Colonic mucosa (tissue), 4 donors: ENCODE measurements around the gene HERC2. TPM values are rescaled to one million over a fixed set of nuclear protein-coding genes. Genes with fewer than 3 reads are reported as not detected.

Experiments used
- DNase-seq: peaks from one replicate; pipeline ENCODE4 v3.0.0-alpha.2; 2020
- H3K27ac ChIP-seq: fragments of 200-600 bp; one replicate; pipeline ENCODE4 v1.8.0; 2021
- H3K27me3 ChIP-seq: fragments of 200-600 bp; one replicate; pipeline ENCODE4 v1.8.0; 2021
- H3K36me3 ChIP-seq: fragments of 200-600 bp; one replicate; pipeline ENCODE4 v1.8.0; 2021
- H3K4me1 ChIP-seq: fragments of 200-600 bp; one replicate; pipeline ENCODE4 v1.8.0; 2021; ENCODE audit warnings: mild to moderate bottlenecking
- H3K4me3 ChIP-seq: fragments of 200-600 bp; one replicate; pipeline ENCODE4 v1.8.0; 2021
- H3K9ac ChIP-seq, 2 donors: one replicate each; pipeline ENCODE4 v1.7.0; 2013; ENCODE audit warnings: control low read depth in 2 of 2, low read depth in 2 of 2, low read length in 2 of 2
- H3K9me3 ChIP-seq: fragments of 200-600 bp; one replicate; pipeline ENCODE4 v1.8.0; 2021
- intact Hi-C: fragments of 100-400 bp; cut with DNase I; formaldehyde crosslinking; loops from one replicate; pipeline ENCODE4 v1.14.1; 2022
- total RNA-seq, 2 donors: library from RNA; stranded (reverse); fragmentation: NEBNext Ultra II Directional in 1 of 2; extraction: Animal tissue kit (Norgen Biotek cat#: 25700) in 1 of 2; gene quantifications; one replicate each; pipeline ENCODE4 v1.2.1, GENCODE V29; 2021
- TF ChIP-seq, protein P1 (sequence below): fragments of 200-600 bp; IDR thresholded peaks from one replicate; pipeline ENCODE4 v1.8.0; 2022; ENCODE audit warnings: antibody characterized with exemption, mild to moderate bottlenecking
- donor health status: healthy.
- donor health status: DM: no; HTN: no; CAD: no.
- donor health status: DM: no; HTN: no; CAD: no.

HERC2 gene
- total RNA-seq, 2 donors from 2014 or later: 50.8 to 71.2 TPM

- Histone ChIP-seq H3K36me3 (peaks cover 7% of the 10 kb centered on the region), H3K27ac (no peak overlapping the region)
These were observed 139.8 kb downstream of the HERC2 start for GRCh38 chr15:28182216-28182615.

DNA sequence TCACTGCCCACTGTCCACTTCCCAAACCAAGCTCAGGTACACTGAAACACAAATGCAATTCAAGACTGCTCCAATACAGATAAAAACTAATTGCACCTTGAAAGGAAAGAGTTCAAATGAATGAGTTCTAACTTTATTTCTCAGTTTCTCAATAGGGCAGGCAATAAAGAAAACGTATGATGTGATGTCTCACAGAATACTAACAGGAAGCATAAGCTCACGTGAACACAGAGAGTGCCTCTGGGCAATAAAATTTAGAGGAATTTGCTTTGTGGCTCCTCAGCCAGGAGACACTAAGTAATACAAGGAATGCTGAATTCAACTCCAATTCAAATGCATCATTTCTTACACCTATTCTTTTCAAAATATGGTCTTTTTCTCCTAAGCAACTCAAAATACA, 140.6 kb downstream of the HERC2 start:
- no peak overlapping the region for H3K27ac ChIP-seq

More at GRCh38 chr15:28182216-28182615, 139.8 kb downstream of the HERC2 start:
- DNase-seq: peak; percentile 59
- no peak overlapping the region for H3K4me3 ChIP-seq
- intact Hi-C loops: no loop called here
- H3K9me3 ChIP-seq: no peaks in the 10 kb centered on the region
- H3K9ac ChIP-seq: no peak overlapping the region
- H3K4me1 ChIP-seq: peaks cover 4% of the 10 kb centered on the region
- TF ChIP-seq, protein P1, sequence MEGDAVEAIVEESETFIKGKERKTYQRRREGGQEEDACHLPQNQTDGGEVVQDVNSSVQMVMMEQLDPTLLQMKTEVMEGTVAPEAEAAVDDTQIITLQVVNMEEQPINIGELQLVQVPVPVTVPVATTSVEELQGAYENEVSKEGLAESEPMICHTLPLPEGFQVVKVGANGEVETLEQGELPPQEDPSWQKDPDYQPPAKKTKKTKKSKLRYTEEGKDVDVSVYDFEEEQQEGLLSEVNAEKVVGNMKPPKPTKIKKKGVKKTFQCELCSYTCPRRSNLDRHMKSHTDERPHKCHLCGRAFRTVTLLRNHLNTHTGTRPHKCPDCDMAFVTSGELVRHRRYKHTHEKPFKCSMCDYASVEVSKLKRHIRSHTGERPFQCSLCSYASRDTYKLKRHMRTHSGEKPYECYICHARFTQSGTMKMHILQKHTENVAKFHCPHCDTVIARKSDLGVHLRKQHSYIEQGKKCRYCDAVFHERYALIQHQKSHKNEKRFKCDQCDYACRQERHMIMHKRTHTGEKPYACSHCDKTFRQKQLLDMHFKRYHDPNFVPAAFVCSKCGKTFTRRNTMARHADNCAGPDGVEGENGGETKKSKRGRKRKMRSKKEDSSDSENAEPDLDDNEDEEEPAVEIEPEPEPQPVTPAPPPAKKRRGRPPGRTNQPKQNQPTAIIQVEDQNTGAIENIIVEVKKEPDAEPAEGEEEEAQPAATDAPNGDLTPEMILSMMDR: no peak
- no peaks in the 10 kb centered on the region for H3K27me3 ChIP-seq

GRCh38 chr15:28179270-28179669, 142.7 kb downstream of the HERC2 start:
- peaks cover 7% of the 10 kb centered on the region for H3K36me3 ChIP-seq
- H3K9me3 ChIP-seq: no peaks in the 10 kb centered on the region
- intact Hi-C loops: loop anchor here (2.0 kb wide), 1 partner anchor 48 kb away; no protein-coding TSS in a partner anchor

More for the DNA sequence above, 140.6 kb downstream of the HERC2 start:
- H3K36me3 ChIP-seq: peaks cover 7% of the 10 kb centered on the region
- H3K4me1 ChIP-seq: peaks cover 4% of the 10 kb centered on the region
- H3K4me3 ChIP-seq: no peak overlapping the region
- no peak overlapping the region for H3K9ac ChIP-seq
- intact Hi-C loops: no loop called here
- TF ChIP-seq, protein P1: no peak
- no peaks in the 10 kb centered on the region for H3K27me3 ChIP-seq
- DNase-seq: no peak
- H3K9me3 ChIP-seq: no peaks in the 10 kb centered on the region

GRCh38 chr15:28178727-28179126, 143.3 kb downstream of the HERC2 start:
- intact Hi-C loops: loop anchor here (2.0 kb wide), 1 partner anchor 48 kb away; no protein-coding TSS in a partner anchor
- TF ChIP-seq, protein P1: no peak
- Histone ChIP-seq H3K27ac (no peak overlapping the region), H3K4me1 (peaks cover 4% of the 10 kb centered on the region), H3K9me3 (no peaks in the 10 kb centered on the region), H3K27me3 (no peaks in the 10 kb centered on the region), H3K36me3 (peaks cover 7% of the 10 kb centered on the region), H3K9ac (no peak overlapping the region), H3K4me3 (no peak overlapping the region)
- DNase-seq: no peak

More at GRCh38 chr15:28179270-28179669, 142.7 kb downstream of the HERC2 start:
- Histone ChIP-seq H3K9ac (no peak overlapping the region), H3K27me3 (no peaks in the 10 kb centered on the region), H3K4me3 (no peak overlapping the region), H3K27ac (no peak overlapping the region), H3K4me1 (peaks cover 4% of the 10 kb centered on the region)
- TF ChIP-seq, protein P1: no peak
- no peak for DNase-seq

DNA sequence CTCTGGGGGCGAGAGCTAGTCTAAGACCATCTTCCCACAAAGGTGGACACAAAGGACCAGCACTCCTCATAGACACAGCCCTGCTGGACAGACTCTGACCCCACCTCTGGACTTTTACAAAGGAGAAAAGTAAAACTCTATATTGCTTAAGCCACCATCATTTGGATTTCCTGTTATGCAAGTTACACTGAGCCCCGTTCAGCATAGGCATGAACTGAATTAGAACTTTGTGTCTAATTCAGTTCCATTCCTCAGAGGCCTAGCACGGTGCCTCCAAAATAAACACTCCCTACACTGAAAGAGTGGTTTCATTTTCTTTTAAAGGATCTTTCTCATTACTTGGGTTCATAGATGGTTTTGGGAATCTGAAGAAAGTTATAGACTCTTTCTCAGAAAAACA, 143.7 kb downstream of the HERC2 start:
- H3K36me3 ChIP-seq: peaks cover 7% of the 10 kb centered on the region
- DNase-seq: no peak
- no peaks in the 10 kb centered on the region for H3K9me3 ChIP-seq
- H3K27me3 ChIP-seq: no peaks in the 10 kb centered on the region
- H3K27ac ChIP-seq: no peak overlapping the region
- intact Hi-C loops: loop anchor here (2.0 kb wide), 1 partner anchor 47 kb away; no protein-coding TSS in a partner anchor
- H3K4me3 ChIP-seq: no peak overlapping the region
- TF ChIP-seq, protein P1: no peak
- H3K4me1 ChIP-seq: peaks cover 4% of the 10 kb centered on the region
- H3K9ac ChIP-seq: no peak overlapping the region
